GM19193 (cell line): ENCODE measurements around the gene ZNF69.
A peak's percentile ranks its signal among the peaks of the same experiment; 100 is the strongest.

Experiments used
- POLR2A ChIP-seq: IDR thresholded peaks from 4 replicates; pipeline ENCODE4 v1.6.1; 2011; ENCODE audit not compliant: insufficient read depth, insufficient read length; ENCODE audit errors: extremely low read depth

The ZNF69 gene

DNA sequence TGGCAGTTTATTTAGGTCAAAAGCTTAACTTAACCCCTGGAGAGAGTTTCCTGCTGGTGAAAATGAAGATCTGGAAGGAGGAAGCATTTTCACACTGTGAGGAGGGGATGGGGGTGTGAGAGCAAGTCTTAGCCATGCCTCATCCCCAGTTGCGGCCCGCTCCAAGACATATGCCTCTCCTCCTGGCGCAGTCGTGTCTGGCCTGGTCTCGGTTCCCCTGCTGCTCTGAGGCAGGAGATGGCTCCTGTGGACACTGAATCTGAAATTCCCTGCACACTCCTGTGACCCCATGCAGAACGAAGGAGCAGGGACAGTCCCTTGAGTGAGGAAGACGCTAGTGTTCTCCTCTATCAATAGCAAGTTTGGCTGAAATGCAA lies 360 bp upstream of the ZNF69 start:
- TF ChIP-seq POLR2A = no peak

DNA sequence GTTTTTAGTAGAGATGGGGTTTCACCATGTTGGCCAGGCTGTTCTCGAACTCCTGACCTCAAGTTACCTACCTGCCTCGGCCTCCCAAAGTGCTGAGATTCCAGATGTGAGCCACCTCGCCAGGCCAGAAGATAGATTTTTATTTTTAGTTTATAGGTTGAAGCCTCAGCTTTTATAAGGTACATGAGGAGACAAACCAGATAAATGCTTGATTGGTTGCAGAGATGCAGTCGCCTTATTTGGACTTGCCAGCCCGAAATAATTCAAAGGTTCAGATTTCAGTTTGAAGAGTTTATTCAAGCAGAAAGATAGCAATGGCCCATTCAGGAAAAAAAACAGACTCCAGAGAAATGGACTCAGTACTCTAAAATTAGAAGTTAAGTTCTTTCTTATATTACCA lies 3.1 kb downstream of the ZNF69 start:
- TF ChIP-seq POLR2A = no peak

DNA sequence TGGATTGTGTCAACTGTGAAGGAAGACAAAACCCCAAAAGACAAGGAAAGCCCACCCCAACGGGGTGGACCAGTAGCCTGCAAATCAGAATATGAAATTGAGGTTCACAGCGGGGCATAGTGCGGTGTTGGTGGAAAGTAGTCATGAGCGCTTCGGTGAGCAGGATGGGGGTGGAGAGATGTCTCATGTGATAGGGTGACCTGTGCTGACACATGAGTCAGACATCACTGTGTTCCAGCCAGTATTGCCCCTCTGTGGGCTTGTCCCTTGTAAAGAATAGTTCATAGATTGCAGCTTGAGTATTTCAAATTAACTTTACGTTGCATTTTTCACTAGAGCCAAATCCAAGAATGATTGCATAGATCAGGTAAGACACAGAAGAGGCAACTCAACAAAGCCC lies 7.3 kb downstream of the ZNF69 start:
- TF ChIP-seq POLR2A = no peak

DNA sequence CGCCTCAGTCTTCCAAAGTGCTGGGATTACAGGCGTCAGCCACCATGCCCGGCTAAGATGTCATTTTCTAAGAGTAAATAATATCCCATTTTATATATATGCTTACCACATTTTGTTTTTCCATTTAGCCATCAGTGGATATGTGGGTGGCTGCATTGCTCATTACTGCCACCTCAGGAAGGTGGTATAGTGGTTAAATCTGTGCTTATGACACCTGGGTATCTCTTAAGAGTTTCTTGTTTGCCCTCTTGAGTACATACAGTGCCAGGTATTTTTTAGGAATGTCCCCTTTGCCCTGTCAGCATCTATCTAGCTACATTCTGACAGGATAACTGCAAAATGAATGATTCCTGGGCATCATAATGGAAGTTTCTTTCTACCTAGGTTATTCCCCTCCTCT lies 14.6 kb downstream of the ZNF69 start:
- TF ChIP-seq POLR2A = no peak

DNA sequence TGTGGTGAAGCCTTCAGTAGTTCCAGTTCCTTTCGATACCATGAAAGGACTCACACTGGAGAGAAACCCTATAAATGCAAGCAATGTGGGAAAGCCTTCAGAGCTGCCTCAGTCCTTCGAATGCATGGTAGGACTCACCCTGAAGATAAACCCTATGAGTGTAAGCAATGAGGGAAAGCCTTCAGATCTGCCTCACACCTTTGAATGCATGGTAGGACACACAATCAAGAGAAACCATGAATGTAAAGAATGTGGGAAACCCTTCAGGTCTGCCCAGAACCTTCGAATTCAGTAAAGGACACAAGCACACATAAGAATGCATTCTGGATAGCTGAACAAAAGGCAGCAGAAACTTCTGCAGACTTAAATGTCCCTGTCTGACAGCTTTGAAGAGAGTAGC lies 18.3 kb downstream of the ZNF69 start:
- TF ChIP-seq POLR2A = no peak

DNA sequence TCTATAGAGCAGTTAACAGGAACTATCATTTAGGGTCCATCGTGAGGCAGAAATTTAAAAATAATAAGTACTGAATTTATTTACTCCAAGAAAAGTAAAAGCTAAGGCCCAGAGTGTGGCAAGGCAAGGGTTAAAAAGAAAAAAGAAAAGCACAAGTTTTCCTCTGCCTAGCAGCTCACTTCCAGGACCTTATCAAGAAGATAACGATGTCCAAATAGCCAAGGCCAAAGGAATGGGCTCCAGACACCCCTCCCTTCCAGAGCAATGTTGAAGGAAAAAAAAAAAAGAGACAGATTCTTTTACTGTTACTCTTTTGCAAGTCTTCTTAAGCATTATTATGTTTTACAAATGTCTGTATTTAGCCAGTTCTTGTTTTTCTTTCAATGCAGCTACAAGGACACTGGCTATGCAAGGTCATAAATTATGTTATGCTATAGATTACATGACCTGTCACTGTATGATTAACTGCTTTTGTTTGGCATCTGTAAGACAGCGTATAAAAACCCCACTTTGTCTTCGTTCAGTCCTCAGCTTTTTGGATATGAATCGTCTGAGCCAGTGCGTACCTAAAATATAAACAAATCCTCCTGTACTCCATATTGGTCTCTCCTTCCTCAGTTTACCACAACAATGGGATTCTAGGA lies 34.4 kb downstream of the ZNF69 start:
- TF ChIP-seq POLR2A = no peak

DNA sequence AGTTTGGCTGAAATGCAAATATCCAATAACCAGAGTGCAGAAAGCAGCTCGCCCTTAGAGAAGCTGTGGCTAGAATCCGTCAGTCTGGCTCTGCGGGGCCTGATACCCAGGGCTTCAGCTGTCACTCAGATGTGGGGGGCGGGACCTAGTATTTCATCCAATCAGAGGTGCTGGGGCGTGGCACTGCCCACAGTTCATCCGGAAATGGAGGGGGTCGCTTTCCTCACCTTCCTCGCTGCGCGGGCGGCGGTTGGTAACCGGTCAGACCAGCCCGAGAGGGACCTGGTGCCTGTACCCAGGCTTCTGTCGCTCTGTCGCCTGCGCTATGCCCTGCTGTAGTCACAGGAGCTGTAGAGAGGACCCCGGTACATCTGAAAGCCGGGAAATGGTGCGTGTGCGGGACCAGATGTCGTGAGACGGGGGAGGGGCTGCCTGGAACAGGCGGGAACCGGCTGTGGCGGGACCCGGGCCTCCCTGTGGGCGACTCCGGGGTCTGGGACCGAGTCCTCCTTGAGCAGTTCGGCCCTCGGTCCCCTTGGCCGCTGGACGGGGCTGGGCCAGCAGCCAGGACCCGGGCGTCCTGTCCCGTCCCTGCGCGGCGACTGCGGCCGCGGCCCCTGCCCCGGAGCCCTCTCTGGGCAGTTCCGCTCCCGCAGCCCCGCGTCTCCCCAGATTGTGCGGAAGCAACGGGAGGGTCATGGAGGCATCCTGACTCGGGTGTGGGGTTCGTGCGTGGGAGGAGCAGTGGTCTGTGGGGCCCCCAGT lies 37.5 kb downstream of the ZNF69 start, which contains the start of gene ZNF700:
Gene ZNF700 (plus strand): TSS at position 222 of the 765 bp plus-strand sequence. CDS start 104 bp downstream, at position 326.
- TF ChIP-seq POLR2A = peak; percentile 97

DNA sequence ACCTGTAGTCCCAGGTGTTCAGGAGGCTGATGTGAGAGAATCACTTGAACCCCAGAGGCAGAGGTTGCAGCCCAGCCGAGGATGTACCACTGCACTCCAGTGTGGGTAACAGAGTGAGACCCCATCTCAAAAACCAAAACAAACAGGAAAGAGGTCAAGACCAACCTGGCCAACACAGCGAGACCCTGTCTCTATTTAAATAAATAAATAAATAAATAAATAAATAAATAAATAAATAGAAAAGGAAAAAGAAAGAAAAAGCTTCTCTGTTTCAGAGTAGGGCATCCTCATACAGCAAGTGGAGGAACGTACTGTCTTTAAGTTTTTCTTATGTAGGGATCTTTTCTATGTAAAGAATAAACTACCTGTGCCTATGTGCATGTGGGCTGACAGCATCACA lies 39.6 kb downstream of the ZNF69 start:
- TF ChIP-seq POLR2A = no peak

DNA sequence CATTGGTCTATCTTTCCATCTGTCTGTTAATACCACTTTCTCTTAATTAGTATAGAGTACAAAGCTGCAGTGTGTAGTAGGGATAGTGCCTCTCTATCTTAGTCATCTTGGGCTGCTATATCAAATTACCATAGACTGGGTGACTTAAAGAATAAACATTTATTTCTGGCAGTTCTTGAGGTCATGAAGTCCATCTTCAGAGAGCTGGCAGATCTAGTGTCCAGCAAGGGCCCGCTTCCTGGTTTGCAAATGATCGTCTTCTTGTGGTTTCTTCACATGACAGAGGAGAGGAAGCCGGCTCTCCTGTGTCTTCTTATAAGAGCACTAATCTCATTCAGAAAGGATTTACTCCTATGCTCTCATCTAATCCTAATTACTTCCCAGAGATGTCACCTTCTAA lies 43.5 kb downstream of the ZNF69 start:
- TF ChIP-seq POLR2A = no peak

DNA sequence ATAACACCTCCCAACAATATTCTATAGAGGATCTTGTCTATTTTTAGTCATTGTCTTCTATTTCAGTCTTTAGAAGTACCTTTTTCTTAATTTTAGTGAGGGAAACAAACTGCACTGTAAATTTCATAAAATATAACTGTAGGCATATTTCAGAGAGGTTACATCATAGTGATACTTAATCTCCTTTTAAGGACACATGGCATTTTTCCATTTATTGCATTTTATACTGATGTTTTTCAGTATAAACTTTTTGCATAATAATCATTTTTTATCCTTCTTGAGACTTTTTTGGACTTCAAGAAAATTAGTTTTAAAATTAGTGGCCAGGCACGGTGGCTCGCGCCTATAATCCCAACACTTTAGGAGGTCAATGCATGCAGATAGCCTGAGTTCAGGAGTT lies 43.9 kb downstream of the ZNF69 start:
- no peak for TF ChIP-seq POLR2A

DNA sequence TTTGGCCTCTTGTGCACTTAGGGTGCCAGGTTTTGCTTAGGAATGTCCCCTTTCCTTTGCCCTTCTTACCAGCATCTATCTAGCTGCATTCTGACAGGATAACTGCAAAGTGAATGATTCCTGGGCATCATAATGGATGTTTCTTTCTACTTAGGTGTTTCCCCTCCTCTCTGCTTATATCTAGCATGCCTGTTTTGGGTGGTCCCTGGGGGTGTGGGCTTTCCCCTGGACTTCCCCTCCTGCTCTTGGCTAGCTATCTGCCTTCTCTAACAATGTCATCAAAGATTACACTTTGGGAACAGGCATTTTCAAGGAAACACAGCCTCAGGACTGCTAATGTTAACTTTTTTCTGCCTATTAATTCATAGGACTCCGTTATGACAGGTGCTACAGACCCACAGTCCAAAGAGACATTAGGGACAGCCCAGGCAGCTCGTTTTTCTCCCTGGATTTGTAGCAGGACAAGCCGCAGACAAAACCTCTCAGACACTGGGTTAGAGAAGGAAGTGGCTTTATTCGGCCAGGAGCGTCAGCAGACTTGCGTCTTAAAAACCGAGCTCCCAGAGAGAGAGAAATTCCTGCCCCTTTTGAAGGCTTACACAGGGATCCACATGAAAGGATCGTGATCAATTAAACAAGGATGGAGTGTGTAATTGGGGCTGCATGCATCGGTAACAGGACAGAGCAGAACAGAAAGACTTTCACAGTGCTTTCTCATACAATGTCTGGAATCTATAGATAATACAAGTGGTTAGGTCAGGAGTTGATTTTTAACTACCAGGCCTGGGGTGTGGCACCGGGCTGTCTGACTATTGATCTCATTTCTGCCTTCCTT lies 54.6 kb downstream of the ZNF69 start:
- no peak for TF ChIP-seq POLR2A

DNA sequence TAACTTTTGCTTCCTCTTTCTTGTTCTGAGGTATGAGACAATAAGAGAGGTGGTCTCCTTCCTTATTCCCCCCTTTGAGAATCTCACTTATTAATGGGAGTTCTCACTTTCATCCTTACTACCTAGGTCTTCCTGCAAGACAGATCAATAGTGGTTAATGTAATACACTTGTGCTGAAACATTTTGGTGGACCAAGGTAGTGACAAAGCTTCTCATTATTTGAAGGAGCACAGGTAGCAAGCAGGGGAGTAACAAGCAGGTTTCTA lies 55.2 kb downstream of the ZNF69 start:
- TF ChIP-seq POLR2A = no peak

DNA sequence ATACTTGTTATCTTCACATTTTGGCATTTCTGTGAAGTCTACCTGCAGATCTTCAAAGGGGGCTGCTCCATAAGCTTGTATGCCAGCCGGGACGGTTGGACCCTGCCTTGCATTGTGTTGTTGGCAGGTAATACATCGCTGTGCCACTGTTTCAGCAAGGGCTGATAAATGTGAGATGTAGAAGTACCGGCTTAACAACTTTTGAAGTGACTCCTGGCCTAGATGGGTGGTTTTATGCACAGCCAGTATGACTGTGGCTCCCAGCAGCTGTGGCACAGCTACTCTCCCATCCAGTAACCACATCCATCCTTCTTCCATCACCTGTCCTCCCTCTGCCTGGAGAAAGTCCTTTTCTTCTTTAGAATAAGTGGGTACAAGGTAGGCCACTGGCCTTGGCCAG lies 57.1 kb downstream of the ZNF69 start:
- no peak for TF ChIP-seq POLR2A

DNA sequence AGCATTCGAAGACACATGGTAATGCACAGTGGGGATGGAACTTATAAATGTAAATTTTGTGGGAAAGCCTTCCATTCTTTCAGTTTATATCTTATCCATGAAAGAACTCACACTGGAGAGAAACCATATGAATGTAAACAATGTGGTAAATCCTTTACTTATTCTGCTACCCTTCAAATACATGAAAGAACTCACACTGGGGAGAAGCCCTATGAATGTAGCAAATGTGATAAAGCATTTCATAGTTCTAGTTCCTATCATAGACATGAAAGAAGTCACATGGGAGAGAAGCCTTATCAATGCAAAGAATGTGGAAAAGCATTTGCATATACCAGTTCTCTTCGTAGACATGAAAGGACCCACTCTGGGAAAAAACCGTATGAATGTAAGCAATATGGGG lies 61.1 kb downstream of the ZNF69 start:
- no peak for TF ChIP-seq POLR2A

DNA sequence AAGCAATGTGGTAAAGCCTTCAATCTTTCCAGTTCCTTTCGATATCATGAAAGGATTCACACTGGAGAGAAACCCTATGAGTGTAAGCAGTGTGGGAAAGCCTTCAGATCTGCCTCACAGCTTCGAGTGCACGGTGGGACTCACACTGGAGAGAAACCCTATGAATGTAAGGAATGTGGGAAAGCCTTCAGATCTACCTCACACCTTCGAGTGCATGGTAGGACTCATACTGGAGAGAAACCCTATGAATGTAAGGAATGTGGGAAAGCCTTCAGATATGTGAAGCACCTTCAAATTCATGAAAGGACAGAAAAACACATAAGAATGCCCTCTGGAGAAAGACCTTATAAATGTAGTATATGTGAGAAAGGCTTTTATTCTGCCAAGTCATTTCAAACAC lies 61.6 kb downstream of the ZNF69 start:
- no peak for TF ChIP-seq POLR2A

DNA sequence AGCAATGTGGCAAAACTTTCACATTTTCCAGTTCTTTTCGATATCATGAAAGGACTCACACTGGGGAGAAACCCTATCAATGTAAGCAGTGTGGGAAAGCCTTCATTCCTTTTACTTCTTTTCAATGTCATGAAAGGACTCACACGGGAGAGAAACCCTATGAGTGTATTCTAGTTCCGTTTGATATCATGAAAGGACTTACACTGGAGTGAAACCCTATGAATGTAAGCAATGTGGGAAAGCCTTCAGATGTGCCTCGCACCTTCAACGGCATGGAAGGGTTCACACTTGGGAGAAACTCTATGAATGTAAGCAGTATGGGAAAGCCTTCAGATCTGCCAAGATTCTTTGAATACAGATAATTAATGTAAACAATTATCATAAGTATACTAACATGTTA lies 62.7 kb downstream of the ZNF69 start:
- no peak for TF ChIP-seq POLR2A
